Measurements from ENCODE around the gene PDZD4.

The PDZD4 gene

DNA sequence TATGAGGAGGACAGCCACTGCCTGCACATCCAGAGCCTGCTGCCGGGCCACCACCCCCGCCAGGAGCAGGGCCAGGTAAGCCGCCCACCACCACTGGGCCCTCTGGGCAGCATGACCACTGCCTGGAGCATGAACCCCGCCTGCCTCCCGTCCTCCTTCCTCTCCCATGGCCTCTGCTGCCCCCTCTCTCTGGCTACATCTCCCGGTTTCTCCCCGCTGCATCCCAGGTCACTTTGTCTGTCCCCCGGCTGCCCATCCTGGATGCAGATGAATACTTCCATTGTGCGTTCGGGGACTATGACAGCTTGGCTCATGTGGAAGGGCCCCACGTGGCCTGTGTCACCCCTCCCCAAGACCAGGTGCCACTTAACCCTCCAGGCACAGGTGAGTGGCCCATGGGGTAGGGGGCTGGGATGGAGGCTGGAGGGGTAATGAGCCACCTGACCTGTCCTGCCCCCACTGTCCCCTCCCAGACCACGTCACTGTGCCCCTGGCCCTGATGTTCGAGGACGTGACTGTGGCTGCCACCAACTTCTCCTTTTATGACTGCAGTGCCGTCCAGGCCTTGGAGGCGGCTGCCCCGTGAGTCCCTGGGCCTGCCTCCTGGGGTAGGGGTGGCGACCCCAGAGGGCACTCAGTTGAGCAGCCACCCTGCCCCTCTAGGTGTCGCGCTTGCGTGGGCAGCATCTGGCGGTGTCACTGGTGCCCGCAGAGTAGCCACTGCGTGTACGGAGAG lies 60.3 kb downstream of the PDZD4 start:
- no peak for DNase-seq

DNA sequence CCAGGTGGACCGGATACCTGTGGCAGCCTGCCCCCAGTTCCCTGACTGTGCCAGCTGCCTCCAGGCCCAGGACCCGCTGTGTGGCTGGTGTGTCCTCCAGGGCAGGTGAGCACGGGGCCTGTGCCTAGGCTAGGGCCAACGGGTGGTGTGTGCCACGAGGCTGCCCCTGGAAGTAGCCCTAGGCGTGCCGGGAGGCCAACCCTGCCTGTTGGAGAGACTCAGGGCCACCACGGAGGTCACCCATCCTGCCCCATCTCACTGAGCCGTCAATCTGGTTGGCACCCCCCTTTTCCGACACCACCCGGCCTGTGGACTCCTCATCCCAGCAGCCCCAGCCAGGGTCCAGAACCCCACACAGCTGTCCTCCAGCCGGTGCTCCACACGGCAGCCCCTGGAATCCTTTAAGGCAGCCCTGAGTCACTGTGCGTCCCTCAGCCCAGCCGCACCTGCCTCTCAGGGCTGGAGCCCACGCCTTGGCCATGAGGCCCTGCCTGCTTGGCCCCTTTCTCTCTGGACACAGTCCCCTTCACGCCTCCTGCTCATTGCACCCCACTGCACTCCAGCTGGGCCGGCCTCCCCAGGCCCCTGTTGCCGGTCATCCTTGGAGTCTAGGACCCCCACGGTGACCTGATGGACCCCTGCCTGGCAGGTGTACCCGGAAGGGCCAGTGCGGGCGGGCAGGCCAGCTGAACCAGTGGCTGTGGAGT lies 61.0 kb downstream of the PDZD4 start:
- DNase-seq = no peak

- DNase-seq = no peak
These were observed 61.8 kb downstream of the PDZD4 start for GRCh38 chrX:153768311-153769157.

DNA sequence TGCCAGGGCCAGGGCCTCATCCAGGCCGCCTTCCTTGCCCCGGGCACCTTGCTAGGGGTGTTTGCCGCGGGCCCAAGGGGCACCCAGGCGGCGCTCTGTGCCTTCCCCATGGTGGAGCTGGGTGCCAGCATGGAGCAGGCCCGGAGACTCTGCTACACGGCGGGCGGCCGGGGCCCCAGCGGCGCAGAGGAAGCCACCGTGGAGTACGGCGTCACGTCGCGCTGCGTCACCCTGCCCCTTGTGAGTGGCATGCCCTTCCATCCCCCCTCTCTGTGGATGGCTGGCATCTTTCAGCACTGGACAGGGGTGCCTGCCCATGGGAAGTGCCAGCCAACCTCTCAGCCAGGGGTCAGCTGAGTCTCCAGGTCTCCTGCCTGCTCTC lies 62.7 kb downstream of the PDZD4 start:
- DNase-seq = no peak

DNA sequence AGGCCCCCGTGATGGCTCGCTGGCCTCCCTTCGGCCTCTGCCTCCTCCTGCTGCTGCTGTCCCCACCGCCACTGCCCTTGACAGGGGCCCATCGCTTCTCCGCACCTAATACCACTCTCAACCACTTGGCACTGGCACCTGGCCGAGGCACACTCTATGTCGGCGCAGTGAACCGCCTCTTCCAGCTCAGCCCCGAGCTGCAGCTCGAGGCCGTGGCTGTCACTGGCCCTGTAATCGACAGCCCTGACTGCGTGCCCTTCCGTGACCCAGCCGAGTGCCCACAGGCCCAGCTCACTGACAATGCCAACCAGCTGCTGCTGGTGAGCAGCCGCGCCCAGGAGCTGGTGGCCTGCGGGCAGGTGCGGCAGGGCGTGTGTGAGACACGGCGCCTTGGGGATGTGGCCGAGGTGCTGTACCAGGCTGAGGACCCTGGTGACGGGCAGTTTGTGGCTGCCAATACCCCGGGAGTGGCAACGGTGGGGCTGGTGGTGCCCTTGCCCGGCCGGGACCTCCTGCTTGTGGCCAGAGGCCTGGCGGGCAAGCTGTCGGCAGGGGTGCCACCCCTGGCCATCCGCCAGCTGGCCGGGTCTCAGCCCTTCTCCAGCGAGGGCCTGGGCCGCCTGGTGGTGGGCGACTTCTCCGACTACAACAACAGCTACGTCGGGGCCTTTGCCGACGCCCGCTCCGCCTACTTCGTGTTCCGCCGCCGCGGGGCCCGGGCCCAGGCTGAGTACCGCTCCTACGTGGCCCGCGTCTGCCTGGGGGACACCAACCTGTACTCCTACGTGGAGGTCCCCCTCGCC lies 63.3 kb downstream of the PDZD4 start:
- no peak for DNase-seq

- no peak for DNase-seq
These were observed 64.1 kb downstream of the PDZD4 start for GRCh38 chrX:153766098-153766817.

GRCh38 chrX:153765138-153766079 lies 64.9 kb downstream of the PDZD4 start:
- no peak for DNase-seq

GRCh38 chrX:153764786-153765137 lies 65.6 kb downstream of the PDZD4 start:
- no peak for DNase-seq

DNA sequence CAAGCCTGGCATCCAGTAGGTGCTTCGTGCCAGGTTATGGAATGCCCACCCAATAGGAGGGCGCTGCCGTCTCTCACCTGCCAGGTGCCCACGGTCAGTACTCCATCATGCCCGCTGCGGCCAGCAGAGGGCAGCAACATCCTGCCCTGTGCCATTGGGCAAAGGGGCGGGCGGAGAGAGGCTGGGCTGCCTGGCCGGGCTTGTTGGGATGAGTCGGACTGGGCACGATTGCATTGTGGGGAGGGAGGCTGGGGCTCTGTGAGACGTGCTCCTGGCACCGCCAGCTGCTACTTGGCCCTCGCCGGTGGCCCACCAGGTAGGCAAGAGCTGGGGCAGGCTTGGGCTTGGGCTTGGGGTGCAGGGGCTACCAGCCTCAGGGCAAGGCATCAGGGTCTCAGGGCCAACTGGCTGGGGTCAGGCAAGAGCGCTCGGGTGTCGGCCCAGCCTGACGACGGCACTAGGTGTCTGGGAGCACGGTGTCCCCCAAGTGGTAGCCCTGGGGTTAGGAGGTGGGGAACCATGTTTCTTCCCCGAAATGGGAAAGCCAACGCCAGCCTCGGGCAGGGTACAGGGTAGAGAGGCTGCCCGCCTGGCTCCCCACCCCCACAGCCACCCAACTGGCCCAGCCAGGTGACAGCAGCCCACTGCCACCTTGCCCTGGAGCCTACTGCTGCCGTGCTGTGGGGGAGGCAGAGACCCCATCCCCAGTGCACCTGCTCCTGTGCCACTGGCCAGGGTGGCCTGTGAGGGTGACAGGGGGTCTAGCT lies 66.2 kb downstream of the PDZD4 start, which contains the start of gene PLXNB3:
Gene PLXNB3, plus strand, starts transcription at position 261 of the 767 bp plus-strand sequence. CDS start 1,287 bp downstream, outside the sequence.
- peak; percentile 61 for DNase-seq

GRCh38 chrX:153763298-153763932 lies 66.9 kb downstream of the PDZD4 start:
- DNase-seq = no peak

DNA sequence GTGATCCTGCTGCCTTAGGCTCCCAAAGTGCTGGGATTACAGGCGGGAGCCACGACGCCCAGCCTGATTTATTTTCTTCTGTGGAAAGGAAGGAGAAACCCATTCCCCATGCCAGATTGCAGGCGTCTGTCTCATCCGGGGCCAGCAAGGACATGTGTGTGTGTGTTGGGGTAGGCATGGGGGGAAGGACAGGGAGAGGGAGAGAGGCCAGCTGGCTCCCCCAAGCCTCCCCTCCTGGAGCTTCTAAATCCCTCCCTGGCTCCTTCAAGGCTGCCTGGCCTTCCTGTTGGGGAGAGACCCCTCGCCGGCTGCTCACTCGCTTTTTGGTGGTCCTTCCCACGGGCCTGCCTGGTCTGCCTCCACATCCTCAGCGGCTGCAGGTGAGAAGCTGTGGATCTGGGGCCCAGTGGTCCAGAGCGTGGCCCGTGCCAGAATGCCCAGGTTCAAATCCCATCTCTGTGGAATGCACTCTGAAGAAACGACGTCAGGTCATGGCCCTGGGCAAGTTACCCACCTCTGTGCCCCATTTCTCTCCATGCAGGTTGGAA lies 67.6 kb downstream of the PDZD4 start:
- DNase-seq = no peak

- no peak for DNase-seq
These were observed 68.5 kb downstream of the PDZD4 start for GRCh38 chrX:153761863-153762262.

GRCh38 chrX:153755136-153755535 lies 75.2 kb downstream of the PDZD4 start:
- no peak for DNase-seq

Measured in NCI-H187 treated with DMSO at 0.1 percent for 48 hours (cell line).